GM18861 (cell line): Measurements from ENCODE around the gene MACROD2.

ENCODE experiments used
- ATAC-seq: cut with Tn5 transposase; IDR thresholded peaks from one replicate; pipeline ENCODE4 v1.9.1; 2021; ENCODE audit not compliant: unreplicated experiment

Gene MACROD2

GRCh38 chr20:15446373-15446772 lies 1451.1 kb downstream of the MACROD2 start:
- ATAC-seq: no peak

DNA sequence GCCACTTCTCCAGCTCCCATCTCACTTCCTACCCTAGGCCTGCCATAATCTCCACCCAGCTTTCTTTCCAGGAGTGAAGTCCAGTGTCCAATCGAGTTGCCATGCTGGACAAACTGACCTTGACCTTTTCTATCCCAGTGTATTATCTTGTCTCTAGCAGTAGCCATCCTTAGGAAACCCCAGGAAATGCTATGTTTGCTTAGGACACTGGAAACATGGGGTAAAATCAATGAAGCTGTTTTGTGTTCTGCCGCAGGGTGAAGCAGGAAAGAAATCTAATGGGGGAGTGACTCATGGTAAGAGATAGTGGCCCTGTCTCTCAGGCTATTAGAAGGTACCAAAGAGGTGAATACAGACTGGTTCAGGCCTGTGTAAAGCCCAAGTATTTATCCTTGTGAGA lies 1452.2 kb downstream of the MACROD2 start:
- ATAC-seq: no peak

GRCh38 chr20:15449061-15449460 lies 1453.7 kb downstream of the MACROD2 start:
- no peak for ATAC-seq

GRCh38 chr20:15451241-15451640 lies 1455.9 kb downstream of the MACROD2 start:
- ATAC-seq: no peak

DNA sequence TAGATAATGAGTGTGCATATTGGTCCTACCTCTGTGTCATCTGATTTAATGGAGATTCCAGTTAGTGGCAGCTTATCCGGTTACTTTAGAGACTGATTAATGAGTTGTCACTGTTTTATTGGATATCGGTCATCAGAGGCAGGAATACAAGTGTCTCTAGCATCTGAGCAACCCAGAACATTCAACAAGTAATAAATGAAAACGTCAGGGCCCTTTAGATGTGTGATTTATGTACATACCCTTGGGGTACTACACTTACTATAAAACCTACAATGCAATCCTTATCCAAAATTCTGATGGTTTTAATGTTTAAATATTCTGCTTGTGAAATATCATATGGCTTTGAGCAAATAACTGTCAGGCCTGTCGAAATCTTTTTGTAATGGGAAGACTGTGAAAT lies 1460.0 kb downstream of the MACROD2 start:
- no peak for ATAC-seq

DNA sequence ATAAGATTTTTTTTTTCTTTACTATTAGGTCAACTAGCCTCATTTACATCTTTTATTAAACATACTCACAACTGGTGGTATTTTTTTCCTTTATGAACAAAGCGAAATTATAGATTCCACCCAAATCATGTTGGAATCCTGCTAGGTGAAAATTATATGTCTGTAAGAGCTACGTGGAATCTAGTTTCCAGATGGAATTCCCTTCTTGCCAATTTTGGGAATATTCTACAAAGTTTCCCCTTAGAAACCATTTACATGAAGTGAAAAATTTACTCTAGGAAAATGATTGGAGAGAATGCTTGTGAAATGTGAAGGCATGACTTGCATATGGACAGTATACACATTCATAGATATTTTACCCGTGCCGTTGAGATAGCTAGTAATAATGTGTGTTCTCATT lies 1466.6 kb downstream of the MACROD2 start:
- ATAC-seq: no peak

DNA sequence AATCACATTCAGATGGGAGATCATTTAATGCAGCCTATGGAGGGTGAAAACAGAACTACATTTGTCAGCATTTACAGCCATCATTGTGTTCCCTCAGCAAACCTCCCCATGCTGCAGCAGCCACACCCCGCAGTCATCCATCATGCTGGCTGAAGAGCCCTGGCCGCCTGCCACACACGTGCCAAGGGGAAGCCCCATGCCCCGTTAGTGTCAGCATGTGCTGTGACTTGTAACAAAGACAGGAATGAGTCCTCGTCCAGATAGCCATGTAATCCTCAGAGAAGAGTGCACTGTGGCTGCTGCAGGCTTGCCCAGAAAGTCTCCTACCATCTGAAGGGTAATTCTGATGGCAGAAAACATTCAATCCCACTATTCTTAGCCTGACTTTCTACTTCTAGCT lies 1480.2 kb downstream of the MACROD2 start:
- no peak for ATAC-seq

- ATAC-seq: no peak
Observed at GRCh38 chr20:15476186-15476585, 1480.9 kb downstream of the MACROD2 start.

DNA sequence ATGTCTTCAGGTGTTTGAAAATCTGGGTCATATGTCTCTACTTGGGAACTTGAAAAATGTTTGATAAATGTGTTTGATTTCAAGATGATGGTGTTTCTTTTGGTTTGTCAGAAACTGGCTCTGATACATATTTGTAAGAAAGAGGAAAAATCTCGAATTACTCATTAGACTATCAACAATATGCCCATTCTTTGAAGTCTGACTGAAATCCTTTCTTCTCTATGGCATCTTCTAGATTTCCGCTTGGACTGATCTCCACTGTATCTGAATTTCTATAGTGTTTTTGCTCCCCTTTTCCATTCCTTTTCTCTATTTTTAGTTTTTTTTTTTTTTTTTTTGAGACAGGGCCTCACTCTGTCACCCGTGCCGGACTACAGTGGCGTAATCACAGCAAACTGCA lies 1481.5 kb downstream of the MACROD2 start:
- ATAC-seq: no peak

GRCh38 chr20:15482525-15482924 lies 1487.2 kb downstream of the MACROD2 start:
- ATAC-seq: no peak

GRCh38 chr20:15485519-15485918 lies 1490.2 kb downstream of the MACROD2 start:
- no peak for ATAC-seq

- ATAC-seq: no peak
Observed at GRCh38 chr20:15487030-15487429, 1491.7 kb downstream of the MACROD2 start.

DNA sequence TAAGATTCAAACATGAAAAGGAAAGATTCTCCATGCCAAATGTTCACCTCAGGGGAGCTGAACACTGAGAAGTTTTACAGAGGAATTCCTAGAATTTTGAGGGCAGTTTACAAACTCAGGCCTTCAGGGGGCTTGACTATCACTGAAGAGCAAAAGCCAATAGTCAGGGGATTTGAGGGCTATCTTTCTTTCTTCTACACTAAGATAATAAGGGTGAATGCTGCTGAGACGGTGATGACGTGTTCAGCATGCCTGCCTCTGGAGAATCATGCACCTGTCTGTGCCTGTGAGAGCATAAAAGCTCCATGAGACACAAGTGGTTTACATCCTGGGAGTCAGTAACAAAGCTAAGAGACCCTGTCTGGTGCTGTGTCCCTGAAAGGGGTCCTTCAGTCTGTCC lies 1492.4 kb downstream of the MACROD2 start:
- no peak for ATAC-seq

GRCh38 chr20:15491575-15491974 lies 1496.3 kb downstream of the MACROD2 start:
- no peak for ATAC-seq

GRCh38 chr20:15494851-15495250 lies 1499.5 kb downstream of the MACROD2 start:
- no peak for ATAC-seq

- no peak for ATAC-seq
Observed at GRCh38 chr20:15496501-15497039, 1501.3 kb downstream of the MACROD2 start.

DNA sequence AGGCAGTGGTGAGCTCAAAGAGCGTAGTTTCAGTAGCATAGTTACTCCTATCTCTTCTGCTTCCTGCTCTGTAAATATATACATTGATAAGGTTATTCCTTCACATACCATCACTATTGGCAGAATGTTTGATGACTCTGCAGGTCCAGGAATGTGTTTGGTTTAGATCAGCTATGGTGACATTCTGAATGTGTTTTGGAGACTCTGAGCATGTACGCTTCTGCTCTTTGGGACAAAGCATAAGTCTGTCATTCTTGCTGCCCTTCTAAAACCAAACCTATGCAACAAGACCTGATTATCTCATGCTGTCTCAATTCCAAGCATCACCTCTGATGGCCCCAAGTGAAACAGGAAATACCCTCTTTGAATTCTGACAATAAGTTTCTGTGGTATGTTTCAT lies 1503.6 kb downstream of the MACROD2 start:
- no peak for ATAC-seq

DNA sequence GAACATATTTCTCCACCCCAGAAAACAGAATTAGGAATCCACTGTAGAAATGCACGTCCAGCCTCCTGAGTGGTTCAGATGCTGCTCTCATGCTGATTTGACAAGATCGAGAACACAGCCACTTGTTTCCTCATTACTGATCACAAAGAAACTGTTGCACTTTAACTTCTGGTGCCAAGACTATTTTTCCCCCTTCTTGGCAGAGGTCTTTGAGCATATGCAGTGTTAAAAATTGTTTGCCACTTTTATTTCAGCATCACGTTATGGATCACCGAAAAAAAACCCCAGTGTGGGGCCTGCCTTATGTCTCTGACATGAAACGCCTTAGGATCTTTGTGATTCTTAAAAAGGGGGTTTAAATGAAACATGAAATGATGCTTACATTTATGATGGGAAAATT lies 1511.0 kb downstream of the MACROD2 start:
- no peak for ATAC-seq

GRCh38 chr20:15507151-15507550 lies 1511.8 kb downstream of the MACROD2 start:
- no peak for ATAC-seq

- ATAC-seq: no peak
Observed at GRCh38 chr20:15511551-15511950, 1516.2 kb downstream of the MACROD2 start.

DNA sequence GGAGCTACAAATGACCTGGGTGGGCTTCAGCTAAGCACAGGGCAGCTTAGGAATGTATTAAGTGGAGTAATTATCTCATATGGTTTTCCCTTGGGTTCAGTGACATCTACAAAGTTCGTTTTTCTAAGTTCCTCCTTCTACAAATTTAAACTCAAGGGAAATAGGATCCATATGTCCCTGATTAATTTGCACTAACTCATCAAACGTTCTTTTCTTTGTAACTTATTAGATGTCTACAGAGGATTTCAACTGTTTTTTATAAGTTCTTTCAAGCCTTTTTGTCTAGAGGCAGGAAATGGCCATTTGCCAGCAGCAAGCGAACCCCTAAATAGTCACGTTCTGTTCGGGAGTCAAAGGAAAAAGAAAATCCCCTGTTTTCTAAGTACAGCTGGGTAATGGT lies 1517.6 kb downstream of the MACROD2 start:
- no peak for ATAC-seq

DNA sequence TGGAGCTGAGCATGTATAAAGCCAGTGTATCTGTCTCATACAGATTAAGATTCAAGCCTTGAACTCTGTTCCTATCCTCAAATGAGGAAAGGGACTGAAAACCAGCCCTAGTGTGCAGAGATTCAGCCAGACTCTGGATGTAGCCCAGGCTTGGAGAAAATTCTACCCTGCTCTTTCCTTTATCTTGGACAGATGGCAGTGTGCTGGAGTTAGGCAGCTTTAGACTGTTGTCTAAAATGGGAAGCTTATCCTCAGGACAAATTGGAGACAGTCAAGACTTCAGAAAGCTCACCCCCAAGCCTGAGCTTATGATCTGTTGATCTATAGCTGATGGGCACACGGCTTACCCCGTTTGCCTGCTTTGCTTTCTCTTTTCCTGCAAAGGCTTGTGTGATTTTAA lies 1520.4 kb downstream of the MACROD2 start:
- ATAC-seq: no peak

DNA sequence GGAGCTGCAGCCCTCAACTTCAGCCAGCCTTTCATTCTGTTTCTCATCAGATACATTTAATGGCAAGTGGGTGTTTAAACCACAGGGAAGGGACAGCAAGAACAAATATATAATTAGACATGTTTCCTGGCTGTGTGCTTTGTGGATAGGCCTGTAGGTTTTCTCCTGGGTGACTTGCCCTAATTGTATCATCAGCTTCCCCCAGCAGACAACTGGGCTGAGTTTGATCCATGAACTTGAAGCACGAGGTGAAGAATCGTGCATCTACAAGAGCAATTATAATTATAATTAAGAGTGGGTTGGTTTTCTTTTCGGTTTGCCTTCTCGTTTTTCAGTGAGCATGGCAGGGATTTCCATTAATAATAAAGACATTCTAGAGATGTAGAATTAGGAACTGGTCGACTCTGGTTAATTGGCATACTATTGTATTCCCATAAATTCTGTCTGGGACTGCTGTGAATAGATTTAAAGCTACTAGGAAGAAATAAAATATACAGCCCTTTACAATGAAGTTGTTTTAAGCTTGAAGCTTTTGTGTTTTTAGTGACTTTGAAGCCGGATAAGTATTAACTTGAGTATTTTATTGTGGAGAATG lies 1525.7 kb downstream of the MACROD2 start:
- ATAC-seq: no peak
